Memory B cell (primary cell): ENCODE data around the gene ECT2L.

Source experiments
- ATAC-seq: fragments of 150-1000 bp; cut with Tn5 transposase; 2 replicates; pipeline ENCODE4 v1.10.0; 2021; ENCODE audit warnings: low read depth, mild to moderate bottlenecking, moderate library complexity
- DNase-seq, 2 donors: peaks; one replicate each; pipeline ENCODE4 v3.0.0; 2022; ENCODE audit warnings: low spot score in 2 of 2
- H3K27ac Mint-ChIP-seq: one replicate; pipeline ENCODE4 v1.8.0; 2022; ENCODE audit warnings: mild to moderate bottlenecking, moderate library complexity, mixed read lengths
- H3K27me3 Mint-ChIP-seq: one replicate; pipeline ENCODE4 v1.8.0; 2022; ENCODE audit warnings: mixed read lengths
- H3K36me3 Mint-ChIP-seq: one replicate; pipeline ENCODE4 v1.8.0; 2022; ENCODE audit warnings: mild to moderate bottlenecking, mixed read lengths
- H3K4me1 Mint-ChIP-seq: one replicate; pipeline ENCODE4 v1.8.0; 2022; ENCODE audit warnings: mixed read lengths
- H3K4me3 Mint-ChIP-seq: one replicate; pipeline ENCODE4 v1.8.0; 2022; ENCODE audit warnings: mild to moderate bottlenecking, moderate library complexity, mixed read lengths
- H3K9me3 Mint-ChIP-seq: one replicate; pipeline ENCODE4 v1.8.0; 2022; ENCODE audit warnings: mixed read lengths

ECT2L gene, protein sequence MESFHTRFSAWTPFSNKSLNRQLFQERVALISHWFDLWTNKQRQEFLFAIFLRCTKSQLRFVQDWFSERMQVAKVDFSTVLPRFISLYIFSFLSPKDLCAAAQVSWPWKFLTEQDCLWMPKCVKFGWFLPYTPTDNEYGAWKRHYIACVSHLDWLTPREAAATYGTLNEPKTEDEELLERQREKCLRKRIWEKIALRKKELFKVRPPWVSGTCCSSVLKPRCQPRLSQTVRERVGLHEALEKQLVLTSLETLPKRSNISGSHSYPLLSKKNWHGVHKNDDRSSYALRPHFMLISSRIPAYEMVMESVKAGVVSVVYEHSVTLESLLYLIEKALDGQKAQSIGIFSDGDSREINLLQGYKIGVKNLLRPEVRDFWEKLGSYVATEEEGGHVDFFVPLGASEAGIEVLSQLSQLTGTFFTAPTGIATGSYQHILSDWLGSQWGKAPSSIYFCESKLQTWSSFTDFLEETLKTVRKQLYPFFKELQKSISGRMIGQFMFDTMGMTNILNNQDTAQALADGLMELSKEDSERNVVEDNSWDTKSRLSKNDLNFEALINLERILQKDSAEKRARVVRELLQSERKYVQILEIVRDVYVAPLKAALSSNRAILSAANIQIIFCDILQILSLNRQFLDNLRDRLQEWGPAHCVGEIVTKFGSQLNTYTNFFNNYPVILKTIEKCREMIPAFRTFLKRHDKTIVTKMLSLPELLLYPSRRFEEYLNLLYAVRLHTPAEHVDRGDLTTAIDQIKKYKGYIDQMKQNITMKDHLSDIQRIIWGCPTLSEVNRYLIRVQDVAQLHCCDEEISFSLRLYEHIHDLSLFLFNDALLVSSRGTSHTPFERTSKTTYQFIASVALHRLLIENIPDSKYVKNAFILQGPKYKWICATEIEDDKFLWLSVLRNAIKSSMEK

DNA sequence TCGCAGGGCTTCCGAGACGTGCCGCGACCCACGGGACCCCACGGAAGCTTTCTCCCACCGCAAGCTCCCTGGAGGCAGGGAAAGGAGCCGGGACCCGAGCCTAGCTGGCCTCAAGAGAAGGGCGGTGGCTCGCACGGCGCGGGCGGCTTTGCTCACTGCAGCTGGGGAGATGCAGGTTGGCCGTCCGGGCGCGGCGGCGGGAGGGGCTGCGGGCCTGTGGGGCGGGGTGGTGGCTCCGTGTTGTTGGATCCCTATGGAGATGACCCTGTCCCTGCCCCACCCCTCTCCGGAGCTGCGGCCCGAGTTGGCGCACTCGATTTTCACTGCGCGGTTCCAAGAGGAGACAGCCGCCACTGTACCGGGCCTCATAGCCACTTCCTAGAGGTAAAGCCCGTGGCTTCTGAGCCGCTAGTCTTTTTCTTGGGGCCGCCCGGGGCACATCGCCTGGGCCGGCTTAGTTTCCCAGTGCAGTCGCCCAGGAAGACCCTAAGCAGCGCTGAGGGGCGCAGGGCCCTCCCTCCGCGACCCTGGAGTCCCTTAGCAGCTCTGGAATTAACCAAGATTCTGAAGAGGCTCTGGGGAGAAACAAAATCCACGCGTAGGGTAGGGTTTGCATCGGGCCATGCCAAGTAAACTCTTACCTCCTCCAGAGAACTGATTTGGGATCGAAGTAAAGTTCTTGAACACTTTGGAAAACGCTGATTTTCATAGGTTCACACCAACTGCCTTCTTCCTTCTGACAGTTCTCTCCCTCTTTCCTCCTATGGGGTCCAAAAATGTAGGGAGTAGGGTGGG lies at the start of gene ECT2L:
Gene ECT2L (plus strand): TSS at position 279 of the 795 bp plus-strand sequence. CDS start 17,188 bp downstream, outside the sequence.
- DNase-seq (no peak), ATAC-seq (no peak)
- Mint-ChIP-seq H3K27me3 (peaks cover 4% of the 10 kb centered on the region), H3K27ac (no peak within 1 kb of the TSS), H3K4me3 (no peak within 1 kb of the TSS), H3K36me3 (peaks cover 14% of the 10 kb centered on the region), H3K9me3 (no peaks in the 10 kb centered on the region), H3K4me1 (no peaks in the 10 kb centered on the region)

DNA sequence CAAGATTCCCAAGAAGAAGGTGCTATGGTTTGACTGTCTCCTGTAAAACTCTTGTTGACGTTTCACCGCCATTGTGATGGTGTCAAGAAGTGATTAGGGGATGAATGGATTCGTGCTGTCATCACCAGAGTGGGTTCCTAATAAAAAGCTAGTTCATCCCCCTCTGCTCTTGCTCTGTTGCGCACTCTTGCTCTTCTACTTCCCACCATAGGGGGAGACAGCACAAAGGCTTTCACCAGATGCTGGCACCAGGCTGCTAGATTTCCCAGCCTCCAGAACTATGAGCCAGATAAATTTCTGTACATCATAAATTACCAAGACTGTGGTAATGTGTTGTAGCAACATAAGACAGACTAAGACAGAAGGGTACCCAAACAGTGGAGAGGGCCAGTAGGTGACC lies 43.9 kb upstream of the ECT2L start:
- H3K27me3 Mint-ChIP-seq = no peaks in the 10 kb centered on the region
- peaks cover 2% of the 10 kb centered on the region for H3K36me3 Mint-ChIP-seq
- peaks cover 2% of the 10 kb centered on the region for H3K9me3 Mint-ChIP-seq
- H3K27ac Mint-ChIP-seq = no peak overlapping the region
- H3K4me3 Mint-ChIP-seq = no peak overlapping the region
- DNase-seq = no peak
- no peak for ATAC-seq
- H3K4me1 Mint-ChIP-seq = no peaks in the 10 kb centered on the region

DNA sequence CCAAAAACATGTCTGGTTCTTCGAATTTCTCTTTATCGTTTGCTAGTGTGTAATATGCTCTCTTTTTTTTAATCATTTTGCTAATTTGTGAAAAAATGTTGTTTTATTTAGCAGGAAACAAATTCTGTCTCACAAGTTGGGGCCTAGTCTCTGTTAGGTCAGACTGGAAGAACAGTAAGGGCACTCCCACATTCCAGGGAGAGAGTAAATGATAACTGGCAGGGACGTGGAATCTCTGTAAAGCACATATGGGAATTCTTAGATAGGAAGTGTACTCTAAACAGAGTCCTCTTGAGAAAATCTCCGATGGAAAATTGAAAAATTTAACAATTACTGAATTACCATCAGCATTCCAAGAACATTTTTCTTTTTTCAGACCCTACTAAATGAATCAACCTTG lies 38.8 kb upstream of the ECT2L start:
- DNase-seq (no peak), ATAC-seq (no peak)
- Mint-ChIP-seq H3K27me3 (no peaks in the 10 kb centered on the region), H3K36me3 (no peaks in the 10 kb centered on the region), H3K4me1 (no peaks in the 10 kb centered on the region), H3K9me3 (no peaks in the 10 kb centered on the region), H3K27ac (no peak overlapping the region), H3K4me3 (no peak overlapping the region)

DNA sequence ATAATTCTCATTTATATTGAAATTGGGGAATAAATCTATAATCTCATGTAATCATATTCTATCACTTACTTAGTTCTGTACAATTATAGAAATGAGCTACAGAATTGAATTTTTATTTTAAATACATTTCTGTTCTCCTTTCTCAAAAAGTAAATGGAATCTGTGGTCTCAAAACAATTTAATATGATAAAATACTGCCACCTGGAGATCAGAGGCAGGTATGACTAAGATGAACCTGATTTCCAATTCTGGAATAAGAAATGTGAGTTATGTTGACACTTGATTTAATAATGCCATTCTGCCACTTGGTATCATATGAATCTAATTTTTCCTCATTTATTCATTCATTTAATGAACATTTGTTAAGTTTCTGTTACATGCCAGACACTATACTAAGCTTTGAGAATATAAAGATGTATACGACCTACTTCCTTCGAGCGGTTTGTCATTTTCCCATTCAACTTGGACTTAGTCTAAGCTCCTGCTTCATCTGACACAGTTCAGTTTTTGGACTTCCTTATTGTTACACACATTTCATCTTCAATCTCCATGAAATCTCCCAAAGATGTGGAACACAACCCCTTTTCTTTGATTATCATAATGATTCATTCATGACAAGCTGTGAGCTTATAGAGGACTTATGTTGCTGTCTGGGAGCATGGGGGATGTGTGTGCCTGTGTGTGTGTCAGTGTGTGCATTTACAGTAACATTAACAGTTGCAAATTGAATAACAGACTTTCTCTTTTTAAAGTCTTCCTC lies 29.8 kb upstream of the ECT2L start:
- Mint-ChIP-seq H3K4me3 (no peak overlapping the region), H3K36me3 (no peaks in the 10 kb centered on the region), H3K27me3 (no peaks in the 10 kb centered on the region), H3K4me1 (peaks cover 6% of the 10 kb centered on the region), H3K27ac (no peak overlapping the region), H3K9me3 (no peaks in the 10 kb centered on the region)
- ATAC-seq = peak; percentile 27
- DNase-seq = peak in 1 of 2 donors; percentile 19

DNA sequence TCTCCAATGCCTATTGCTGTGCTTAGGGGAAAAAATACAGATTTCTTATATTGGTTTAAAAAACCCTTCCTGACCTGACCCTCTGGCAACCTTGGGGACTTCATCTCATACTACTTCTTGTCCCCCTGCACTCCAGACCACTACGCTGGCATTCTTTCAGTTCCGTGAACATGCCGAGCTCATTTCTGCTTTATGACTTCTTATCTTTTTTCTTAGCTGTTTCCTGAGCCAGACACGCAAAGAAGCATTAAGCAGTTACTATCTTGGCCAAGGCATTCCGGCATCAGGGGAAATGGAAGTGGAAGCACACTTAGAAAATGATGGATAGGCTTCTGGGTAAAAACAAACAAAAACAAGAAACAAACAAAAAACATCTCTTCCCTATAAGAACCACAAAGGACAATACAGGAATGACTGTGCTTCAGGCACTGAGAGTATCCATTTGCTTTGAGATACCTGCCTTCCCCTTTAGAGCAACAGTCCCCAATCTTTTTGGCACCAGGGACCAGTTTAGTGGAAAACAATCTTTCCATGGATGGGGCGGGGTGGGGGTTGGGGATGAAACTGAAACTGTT lies 26.7 kb upstream of the ECT2L start:
- ATAC-seq = no peak
- Mint-ChIP-seq H3K27ac (no peak overlapping the region), H3K4me1 (peaks cover 9% of the 10 kb centered on the region), H3K9me3 (no peaks in the 10 kb centered on the region), H3K27me3 (no peaks in the 10 kb centered on the region), H3K4me3 (peak overlapping the region; percentile 9), H3K36me3 (no peaks in the 10 kb centered on the region)
- DNase-seq = no peak

DNA sequence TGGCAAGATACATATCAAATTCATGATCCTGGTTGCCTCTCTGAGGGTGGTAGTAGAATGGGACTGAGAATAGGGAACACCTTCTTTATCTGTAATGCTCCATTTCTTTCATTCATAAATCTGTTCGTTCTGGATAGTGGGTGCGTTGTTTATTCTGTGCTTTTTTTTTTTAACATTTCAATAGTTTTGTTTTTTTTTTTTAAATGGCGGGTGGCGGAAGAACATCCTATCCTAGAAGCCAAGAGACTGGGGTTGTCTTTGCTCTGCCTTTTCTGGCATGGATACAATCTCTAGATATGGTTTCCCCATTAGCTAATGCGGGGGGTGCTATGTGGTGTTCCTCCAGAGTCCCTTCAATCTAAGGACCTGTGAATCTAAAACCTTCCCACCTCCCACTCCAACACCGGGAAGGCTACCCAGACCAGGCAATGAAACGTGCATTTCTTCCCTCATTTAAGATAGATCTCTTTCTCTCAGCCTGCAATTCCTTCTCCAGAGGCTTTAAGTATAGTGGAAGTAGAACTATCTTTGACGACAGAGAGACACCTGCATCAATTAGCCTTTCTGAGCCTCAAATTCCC lies 23.2 kb upstream of the ECT2L start:
- Mint-ChIP-seq H3K27ac (peak overlapping the region; percentile 98), H3K9me3 (no peaks in the 10 kb centered on the region), H3K4me1 (peaks cover 9% of the 10 kb centered on the region), H3K27me3 (no peaks in the 10 kb centered on the region), H3K4me3 (peak overlapping the region; percentile 100), H3K36me3 (peaks cover 2% of the 10 kb centered on the region)
- no peak for ATAC-seq
- DNase-seq = no peak

DNA sequence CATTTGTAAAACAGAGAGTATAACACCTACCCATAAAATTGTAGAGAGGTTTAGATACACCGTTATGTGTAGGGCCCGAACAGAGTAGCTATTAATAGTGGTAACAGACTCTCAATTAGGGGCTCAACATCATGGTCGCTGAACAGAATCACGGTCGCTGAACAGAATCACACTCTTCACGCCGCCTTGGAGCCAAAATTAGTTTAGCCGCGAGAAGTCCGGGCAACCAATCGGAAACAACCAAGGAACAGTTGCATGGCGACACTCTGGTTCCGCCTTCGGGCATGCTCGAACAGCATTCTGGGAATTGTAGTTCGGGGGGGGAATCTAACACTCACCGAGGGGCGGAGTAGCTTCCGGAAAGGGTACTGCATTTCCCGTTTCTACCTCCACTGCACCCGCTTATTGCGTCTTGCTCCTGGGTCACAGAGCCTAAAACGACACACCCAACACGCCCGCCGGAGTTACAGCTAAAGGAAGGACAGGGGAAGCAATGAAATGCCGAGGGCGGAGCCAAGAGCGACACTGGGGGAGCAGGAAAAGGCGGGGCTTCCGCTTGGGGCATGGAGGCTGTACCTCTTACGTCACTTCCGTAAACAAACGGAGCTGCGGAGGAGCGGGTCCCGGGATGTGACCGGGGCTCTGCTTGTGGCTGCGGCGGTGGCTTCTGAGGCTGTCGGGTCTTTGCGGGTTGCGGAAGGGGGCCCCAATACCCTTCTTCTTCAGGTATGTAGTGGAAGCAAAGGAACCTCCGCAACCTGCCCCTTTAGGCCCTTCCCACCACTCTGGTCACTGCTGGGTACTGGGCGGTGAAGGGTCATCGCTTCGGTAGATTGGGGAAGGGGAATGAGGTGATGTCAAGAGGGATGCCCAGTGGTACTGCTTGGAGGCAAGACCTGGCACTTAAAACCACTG lies 22.5 kb upstream of the ECT2L start, which contains the start of gene CCDC28A:
Gene CCDC28A (plus strand): TSS at position 593 of the 915 bp plus-strand sequence. CDS start 2,352 bp downstream, outside the sequence.
- peak within 1 kb of the TSS; percentile 100 for H3K4me3 Mint-ChIP-seq
- H3K27ac Mint-ChIP-seq = peak within 1 kb of the TSS; percentile 98

DNA sequence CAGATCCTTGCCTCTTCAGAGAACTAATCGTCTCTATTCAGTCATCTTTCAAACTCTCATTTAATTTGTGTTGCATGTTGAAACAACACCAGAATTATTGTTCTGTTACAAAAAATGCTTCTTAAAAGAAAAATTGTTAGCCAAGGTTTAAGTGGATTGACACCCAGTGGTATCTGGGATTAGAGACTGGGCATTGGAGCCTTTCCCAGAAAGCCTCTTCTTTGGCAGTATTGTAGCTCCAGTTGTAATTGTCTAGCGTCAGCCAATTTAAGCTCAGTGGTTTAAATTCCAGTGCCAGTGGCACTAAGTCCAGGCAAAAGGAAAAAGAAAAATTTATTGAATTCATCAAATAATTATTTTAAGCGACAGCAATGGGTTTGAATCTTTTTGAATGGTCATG lies 21.5 kb upstream of the ECT2L start:
- Mint-ChIP-seq H3K36me3 (peaks cover 10% of the 10 kb centered on the region), H3K4me1 (peaks cover 6% of the 10 kb centered on the region), H3K4me3 (peak overlapping the region; percentile 100), H3K27me3 (no peaks in the 10 kb centered on the region), H3K9me3 (no peaks in the 10 kb centered on the region), H3K27ac (peak overlapping the region; percentile 98)
- ATAC-seq (no peak), DNase-seq (no peak)

More for the DNA sequence above, 22.5 kb upstream of the ECT2L start, which contains the start of gene CCDC28A:
- H3K27me3 Mint-ChIP-seq = no peaks in the 10 kb centered on the region
- DNase-seq (peak; percentile 96), ATAC-seq (peak; percentile 84)
- H3K4me1 Mint-ChIP-seq = peaks cover 9% of the 10 kb centered on the region
- H3K9me3 Mint-ChIP-seq = no peaks in the 10 kb centered on the region
- peaks cover 6% of the 10 kb centered on the region for H3K36me3 Mint-ChIP-seq

DNA sequence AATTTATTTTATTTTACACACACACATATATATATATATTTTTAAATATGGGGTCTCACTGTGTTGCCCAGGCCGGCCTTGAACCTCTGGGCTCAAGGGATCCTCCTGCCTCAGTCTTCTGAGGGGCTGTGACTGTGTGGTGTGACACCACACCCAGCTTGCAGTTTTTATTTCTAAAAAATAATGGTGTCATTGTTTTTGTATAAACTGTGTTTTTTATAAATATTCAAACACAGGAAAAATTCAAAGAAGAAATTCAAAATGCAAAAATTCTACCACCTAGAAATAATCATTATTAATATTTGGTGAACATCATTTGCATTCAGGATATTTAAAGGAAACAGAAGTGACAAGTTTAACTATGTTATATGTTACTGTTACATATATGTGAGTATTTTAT lies 19.2 kb upstream of the ECT2L start:
- ATAC-seq (no peak), DNase-seq (no peak)
- Mint-ChIP-seq H3K4me1 (peaks cover 6% of the 10 kb centered on the region), H3K27me3 (no peaks in the 10 kb centered on the region), H3K36me3 (peaks cover 15% of the 10 kb centered on the region), H3K4me3 (no peak overlapping the region), H3K9me3 (no peaks in the 10 kb centered on the region), H3K27ac (no peak overlapping the region)

DNA sequence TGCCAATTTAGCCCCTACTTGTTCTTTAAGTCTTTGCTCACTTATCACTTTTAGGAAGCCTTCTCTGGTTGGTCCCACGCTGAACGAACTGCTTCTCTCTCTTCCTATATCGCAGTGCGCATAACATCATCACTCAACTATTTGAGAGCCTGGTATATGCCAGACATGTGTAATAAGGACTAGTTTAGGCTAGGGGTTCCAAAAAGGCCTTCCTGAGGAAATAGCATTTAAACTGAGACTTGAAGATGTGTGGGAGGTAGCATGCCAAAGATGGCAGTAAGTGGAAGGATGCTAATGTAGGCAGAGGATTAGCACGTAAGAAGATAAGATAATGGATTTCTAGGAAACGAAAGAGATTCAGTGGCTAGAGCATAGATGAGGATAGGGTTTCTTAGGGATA lies 17.6 kb upstream of the ECT2L start:
- H3K9me3 Mint-ChIP-seq = no peaks in the 10 kb centered on the region
- no peak overlapping the region for H3K27ac Mint-ChIP-seq
- DNase-seq (no peak), ATAC-seq (no peak)
- no peak overlapping the region for H3K4me3 Mint-ChIP-seq
- peaks cover 21% of the 10 kb centered on the region for H3K36me3 Mint-ChIP-seq
- H3K4me1 Mint-ChIP-seq = peaks cover 3% of the 10 kb centered on the region
- H3K27me3 Mint-ChIP-seq = no peaks in the 10 kb centered on the region

DNA sequence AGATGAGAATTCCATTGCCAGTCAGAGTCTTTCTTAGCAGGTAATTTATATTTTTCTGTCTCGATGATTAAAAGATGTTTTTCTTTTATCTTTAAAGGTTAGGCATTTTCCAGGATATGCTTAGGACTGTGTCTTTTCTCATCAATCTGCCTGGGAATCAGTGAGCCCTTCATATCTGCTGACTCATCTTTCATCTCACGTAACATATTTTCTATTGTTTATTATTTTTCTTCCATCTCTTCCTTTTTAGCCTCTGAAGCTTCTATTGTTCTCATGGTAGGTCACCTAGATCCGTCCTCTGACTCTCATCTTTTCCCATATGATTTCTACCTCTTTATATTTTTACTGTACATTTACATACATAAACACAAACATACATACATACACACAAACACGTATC lies 13.6 kb upstream of the ECT2L start:
- no peak for ATAC-seq
- Mint-ChIP-seq H3K4me3 (no peak overlapping the region), H3K36me3 (peaks cover 26% of the 10 kb centered on the region), H3K27ac (no peak overlapping the region), H3K9me3 (no peaks in the 10 kb centered on the region), H3K27me3 (no peaks in the 10 kb centered on the region), H3K4me1 (peaks cover 3% of the 10 kb centered on the region)
- no peak for DNase-seq

DNA sequence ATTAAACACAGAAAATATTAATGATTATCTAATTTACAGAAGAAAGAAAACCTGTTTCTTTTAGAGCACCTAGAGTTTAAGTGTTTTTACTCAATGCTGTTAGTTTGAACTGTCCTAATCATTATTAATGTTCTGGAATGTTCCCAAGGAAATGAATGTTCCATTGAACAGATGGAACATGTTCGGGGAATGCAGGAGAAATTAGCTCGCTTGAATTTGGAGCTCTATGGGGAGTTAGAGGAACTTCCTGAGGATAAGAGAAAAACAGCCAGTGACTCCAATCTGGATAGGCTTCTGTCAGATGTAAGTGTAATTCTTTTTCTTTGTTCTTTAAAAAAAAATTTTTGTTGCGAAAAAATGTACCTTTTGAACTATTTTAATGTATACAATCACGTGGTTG lies 10.8 kb upstream of the ECT2L start:
- Mint-ChIP-seq H3K4me1 (no peaks in the 10 kb centered on the region), H3K27ac (no peak overlapping the region), H3K4me3 (no peak overlapping the region), H3K27me3 (no peaks in the 10 kb centered on the region), H3K36me3 (peaks cover 25% of the 10 kb centered on the region), H3K9me3 (no peaks in the 10 kb centered on the region)
- ATAC-seq (no peak), DNase-seq (no peak)
